ENCODE results near the gene KDM1A. TPM values are rescaled to one million over a fixed set of nuclear protein-coding genes. Genes with fewer than 3 reads are reported as not detected.

KDM1A gene
- total RNA-seq, 1 donor from 2014 or later, result 103 TPM

- H3K4me3 Mint-ChIP-seq (ENCODE audit: unreplicated experiment), result no peak overlapping the region
- H3K27ac Mint-ChIP-seq (ENCODE audit: unreplicated experiment), result peak overlapping the region; percentile 74
- TF ChIP-seq CTCF (IDR thresholded peaks at IDR 0.05), result no peak
- H3K27me3 Mint-ChIP-seq (ENCODE audit: unreplicated experiment), result no peaks in the 10 kb centered on the region
- H3K4me1 Mint-ChIP-seq (ENCODE audit: unreplicated experiment), result peaks cover 24% of the 10 kb centered on the region
- no peaks in the 10 kb centered on the region for H3K9me3 Mint-ChIP-seq (ENCODE audit: unreplicated experiment)
- no peak for DNase-seq (ENCODE audit: extremely low spot score, unreplicated experiment)
- peaks cover 48% of the 10 kb centered on the region for H3K36me3 Mint-ChIP-seq (ENCODE audit: unreplicated experiment)
Measured at GRCh38 chr1:23069149-23069548, 49.9 kb downstream of the KDM1A start.

DNA sequence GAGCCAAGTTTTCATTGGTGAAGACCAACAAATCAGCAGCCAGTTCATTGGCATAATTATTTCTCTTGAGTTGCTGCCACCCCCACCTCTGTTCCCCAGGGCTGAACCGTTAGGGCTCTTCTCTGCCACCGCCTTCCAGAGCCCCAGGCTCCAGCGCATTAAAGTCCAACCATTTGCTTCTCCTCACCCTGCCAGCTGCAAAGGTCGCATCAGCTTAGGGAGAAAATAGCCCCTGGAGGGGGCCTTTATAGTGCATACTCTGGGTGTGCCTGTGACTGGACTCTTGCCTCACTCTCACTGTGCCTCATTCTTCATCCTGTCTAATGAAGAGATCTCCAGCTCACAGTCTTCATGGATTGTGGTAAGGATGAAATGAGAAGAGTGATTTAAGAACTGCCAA lies 50.4 kb downstream of the KDM1A start:
- Mint-ChIP-seq H3K4me1 (ENCODE audit: unreplicated experiment) (peaks cover 24% of the 10 kb centered on the region), H3K9me3 (ENCODE audit: unreplicated experiment) (no peaks in the 10 kb centered on the region), H3K4me3 (ENCODE audit: unreplicated experiment) (no peak overlapping the region), H3K27me3 (ENCODE audit: unreplicated experiment) (no peaks in the 10 kb centered on the region), H3K27ac (ENCODE audit: unreplicated experiment) (peak overlapping the region; percentile 70), H3K36me3 (ENCODE audit: unreplicated experiment) (peaks cover 48% of the 10 kb centered on the region)
- TF ChIP-seq CTCF (IDR thresholded peaks at IDR 0.05), result no peak
- DNase-seq (ENCODE audit: extremely low spot score, unreplicated experiment), result no peak

- peaks cover 53% of the 10 kb centered on the region for H3K36me3 Mint-ChIP-seq (ENCODE audit: unreplicated experiment)
- H3K27ac Mint-ChIP-seq (ENCODE audit: unreplicated experiment), result peak overlapping the region; percentile 13
Measured at GRCh38 chr1:23074012-23074411, 54.7 kb downstream of the KDM1A start.

GRCh38 chr1:23079025-23079424 lies 59.8 kb downstream of the KDM1A start:
- no peak for TF ChIP-seq CTCF (IDR thresholded peaks at IDR 0.05)
- H3K27ac Mint-ChIP-seq (ENCODE audit: unreplicated experiment), result no peak overlapping the region
- DNase-seq (ENCODE audit: extremely low spot score, unreplicated experiment), result no peak
- H3K9me3 Mint-ChIP-seq (ENCODE audit: unreplicated experiment), result no peaks in the 10 kb centered on the region
- no peaks in the 10 kb centered on the region for H3K27me3 Mint-ChIP-seq (ENCODE audit: unreplicated experiment)
- no peaks in the 10 kb centered on the region for H3K4me1 Mint-ChIP-seq (ENCODE audit: unreplicated experiment)
- H3K4me3 Mint-ChIP-seq (ENCODE audit: unreplicated experiment), result no peak overlapping the region
- peaks cover 71% of the 10 kb centered on the region for H3K36me3 Mint-ChIP-seq (ENCODE audit: unreplicated experiment)

More at GRCh38 chr1:23074012-23074411, 54.7 kb downstream of the KDM1A start:
- TF ChIP-seq CTCF (IDR thresholded peaks at IDR 0.05), result no peak
- DNase-seq (ENCODE audit: extremely low spot score, unreplicated experiment), result no peak
- no peaks in the 10 kb centered on the region for H3K9me3 Mint-ChIP-seq (ENCODE audit: unreplicated experiment)
- H3K27me3 Mint-ChIP-seq (ENCODE audit: unreplicated experiment), result no peaks in the 10 kb centered on the region
- no peak overlapping the region for H3K4me3 Mint-ChIP-seq (ENCODE audit: unreplicated experiment)
- peaks cover 16% of the 10 kb centered on the region for H3K4me1 Mint-ChIP-seq (ENCODE audit: unreplicated experiment)

- H3K9me3 Mint-ChIP-seq (ENCODE audit: unreplicated experiment), result no peaks in the 10 kb centered on the region
- no peaks in the 10 kb centered on the region for H3K27me3 Mint-ChIP-seq (ENCODE audit: unreplicated experiment)
- H3K27ac Mint-ChIP-seq (ENCODE audit: unreplicated experiment), result no peak overlapping the region
- peaks cover 76% of the 10 kb centered on the region for H3K36me3 Mint-ChIP-seq (ENCODE audit: unreplicated experiment)
- no peak overlapping the region for H3K4me3 Mint-ChIP-seq (ENCODE audit: unreplicated experiment)
- no peaks in the 10 kb centered on the region for H3K4me1 Mint-ChIP-seq (ENCODE audit: unreplicated experiment)
- no peak for TF ChIP-seq CTCF (IDR thresholded peaks at IDR 0.05)
- no peak for DNase-seq (ENCODE audit: extremely low spot score, unreplicated experiment)
Measured at GRCh38 chr1:23080885-23081284, 61.6 kb downstream of the KDM1A start.
